GM19023 (cell line): ENCODE measurements around the gene ARHGAP28.

ENCODE experiments used
- ATAC-seq: cut with Tn5 transposase; IDR thresholded peaks from one replicate; pipeline ENCODE4 v1.9.1; 2021; ENCODE audit warnings: mild to moderate bottlenecking, moderate library complexity; ENCODE audit not compliant: unreplicated experiment

The ARHGAP28 gene

GRCh38 chr18:6955304-6955703 is 225.8 kb downstream of the ARHGAP28 start:
- ATAC-seq: no peak

DNA sequence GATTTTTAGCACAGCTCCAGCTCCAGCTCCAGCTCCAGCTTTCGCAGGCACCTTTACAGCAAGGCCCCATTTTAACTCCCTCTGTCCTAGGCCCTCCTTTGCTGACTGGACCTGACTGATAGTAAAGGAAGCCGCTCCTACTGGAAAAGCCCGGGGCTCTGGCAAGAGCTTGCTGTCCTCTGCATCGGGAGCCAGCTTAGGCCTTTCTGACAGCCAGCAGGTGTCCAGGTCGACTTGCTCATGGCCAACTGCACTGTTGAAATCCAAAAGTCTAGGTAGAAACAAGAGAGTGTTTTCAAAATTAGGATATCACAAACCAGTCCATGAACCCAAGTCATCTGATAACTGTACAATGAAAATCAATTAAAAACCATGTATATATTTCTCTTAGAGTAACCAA is 227.0 kb downstream of the ARHGAP28 start:
- no peak for ATAC-seq

GRCh38 chr18:6956999-6957398 is 227.5 kb downstream of the ARHGAP28 start:
- ATAC-seq: no peak

DNA sequence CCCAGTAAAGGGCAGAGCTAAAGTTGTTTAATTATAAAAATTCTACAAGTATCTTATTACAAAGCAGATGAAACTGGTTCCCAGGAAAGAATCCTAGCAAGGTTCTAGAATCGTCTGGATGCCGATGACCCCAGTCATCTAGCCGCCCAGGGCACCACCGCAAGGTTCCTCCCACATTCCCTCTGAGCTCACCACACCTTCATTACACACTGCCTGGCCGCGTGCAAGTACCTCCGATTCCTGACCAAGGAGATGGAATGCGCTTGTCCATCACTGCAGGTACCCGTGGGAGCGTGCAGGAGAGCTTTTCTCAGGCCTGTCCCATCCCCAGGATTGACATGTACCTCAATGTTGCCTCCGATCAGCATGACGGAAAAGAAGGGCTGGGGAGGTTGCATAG is 229.6 kb downstream of the ARHGAP28 start:
- no peak for ATAC-seq

DNA sequence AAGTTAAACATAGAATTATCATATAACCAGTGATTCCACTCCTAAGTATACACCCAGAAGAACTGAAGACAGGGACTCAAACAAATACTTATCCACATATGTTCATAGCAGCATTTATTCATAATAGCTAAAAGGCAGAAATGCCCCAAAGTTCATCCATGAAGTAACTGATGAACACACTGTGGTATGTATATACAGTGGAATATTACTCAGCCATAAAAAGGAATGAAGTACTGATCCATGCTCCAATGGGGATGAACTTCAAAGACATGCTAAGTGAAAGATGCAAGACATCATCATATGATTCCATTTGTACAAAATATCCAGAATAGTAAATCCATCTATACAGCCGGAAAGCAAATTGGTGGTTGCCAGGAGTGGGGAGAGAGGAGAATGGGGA is 230.6 kb downstream of the ARHGAP28 start:
- ATAC-seq: no peak

DNA sequence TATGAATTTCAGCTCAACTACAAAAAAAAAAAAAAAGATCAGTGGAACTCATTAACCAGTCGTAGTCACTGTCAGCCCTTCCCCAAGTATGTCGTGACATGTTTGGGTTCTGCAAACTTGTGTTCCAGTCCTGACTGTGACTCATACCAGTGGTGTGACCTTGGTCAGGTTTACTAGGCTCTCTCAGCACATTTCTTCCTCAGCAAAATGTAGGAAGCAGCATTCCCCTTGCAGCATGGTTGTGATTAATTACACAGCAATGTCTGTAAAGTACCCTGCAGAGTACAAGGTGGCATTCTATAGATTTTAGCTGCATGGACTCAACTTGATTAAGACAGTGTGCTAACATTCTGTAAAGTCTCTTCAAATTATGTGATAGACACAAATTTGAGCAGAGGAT is 231.1 kb downstream of the ARHGAP28 start:
- ATAC-seq: no peak

GRCh38 chr18:6961331-6961730 is 231.8 kb downstream of the ARHGAP28 start:
- ATAC-seq: no peak

DNA sequence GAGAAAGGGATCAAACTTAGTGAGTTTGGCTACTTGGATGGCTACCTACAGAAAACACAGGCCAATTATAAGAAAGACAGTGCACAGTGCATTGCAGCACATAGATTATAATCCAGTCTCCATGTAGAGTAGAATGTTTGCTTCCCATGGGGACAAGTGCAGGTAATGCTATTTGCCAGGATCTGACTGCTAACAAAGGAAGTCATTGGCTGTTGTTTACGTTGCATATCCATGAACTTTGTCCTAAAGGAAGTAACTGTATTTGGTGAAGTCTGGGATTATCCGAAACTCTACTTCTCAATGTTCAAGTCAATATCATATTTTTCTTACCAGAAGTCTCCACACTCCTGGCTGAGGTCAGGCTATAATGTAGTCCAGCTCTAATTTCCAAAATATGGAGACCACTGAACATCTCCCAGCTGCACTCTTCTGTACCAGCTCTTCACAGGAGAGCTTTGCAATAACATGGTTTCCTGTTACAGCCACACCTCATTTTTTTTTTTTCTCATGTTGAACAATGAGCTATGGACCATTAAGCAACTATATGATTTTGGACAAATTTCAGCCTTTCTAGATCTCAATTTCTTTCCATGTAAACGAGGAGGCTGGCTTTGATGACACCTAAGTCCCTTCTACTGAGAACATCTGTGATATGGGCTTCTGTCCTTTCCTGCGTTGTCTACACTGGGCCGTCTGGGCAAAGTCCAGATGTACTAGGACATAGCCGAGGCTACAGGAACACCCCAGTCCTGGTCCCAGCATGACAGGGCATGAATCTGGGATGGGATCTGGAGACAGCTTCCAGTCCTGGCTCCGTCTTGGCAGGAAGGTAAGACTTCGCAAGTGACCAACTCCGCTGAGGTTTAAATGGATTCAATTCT is 233.3 kb downstream of the ARHGAP28 start:
- no peak for ATAC-seq

DNA sequence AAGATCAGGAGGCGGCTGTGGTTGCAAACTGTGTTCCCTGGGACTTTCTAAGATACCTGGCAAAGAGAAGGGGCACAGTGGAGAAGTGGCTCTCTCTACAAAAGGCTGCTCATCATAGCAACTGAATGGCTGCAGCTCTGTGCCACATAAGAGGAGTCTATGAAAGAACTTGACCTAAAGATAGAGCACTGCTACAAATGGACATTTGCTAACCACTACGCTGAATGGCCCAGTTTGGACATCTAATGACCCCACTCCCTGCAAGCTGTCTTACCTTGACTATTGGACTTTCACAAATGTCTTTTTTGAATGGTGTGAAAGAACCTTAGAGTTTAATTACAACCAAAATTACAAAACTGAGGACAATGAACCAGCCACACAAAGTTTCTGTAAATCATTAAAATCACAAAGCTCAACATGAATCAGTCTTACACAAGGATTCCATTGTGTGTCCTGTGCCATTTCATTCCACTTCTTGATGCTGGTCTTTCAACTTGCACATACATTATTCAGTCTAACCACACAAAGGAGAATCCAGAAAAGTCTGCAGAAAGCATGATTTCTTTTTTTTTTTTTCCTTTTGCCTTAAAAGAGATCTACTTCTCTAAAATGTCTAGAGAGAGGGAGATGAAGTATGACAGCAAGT is 234.1 kb downstream of the ARHGAP28 start:
- no peak for ATAC-seq
